Measurements from ENCODE around the gene PMEPA1. TPM values are rescaled to one million over a fixed set of nuclear protein-coding genes. Genes with fewer than 3 reads are reported as not detected.

The PMEPA1 gene
- total RNA-seq, 2 experiments from 2014 or later = 4.9 to 5.0 TPM

- Mint-ChIP-seq H3K27me3 (peaks cover 7% of the 10 kb centered on the region), H3K9me3 (no peaks in the 10 kb centered on the region), H3K27ac (no peak overlapping the region), H3K36me3 (no peaks in the 10 kb centered on the region), H3K4me3 (no peak overlapping the region), H3K4me1 (peaks cover 19% of the 10 kb centered on the region)
- DNase-seq = peak; percentile 62
- peak; percentile 55 for ATAC-seq (ENCODE audit: low read depth)
- POLR2A ChIA-PET = interaction anchor here (0.5 to 1.1 kb wide), 5 partner anchors 21 to 173 kb away, joined by 3 to 4 read pairs (median 3); no protein-coding TSS in a partner anchor
Measured at GRCh38 chr20:57654363-57654997, 55.3 kb downstream of the PMEPA1 start.

DNA sequence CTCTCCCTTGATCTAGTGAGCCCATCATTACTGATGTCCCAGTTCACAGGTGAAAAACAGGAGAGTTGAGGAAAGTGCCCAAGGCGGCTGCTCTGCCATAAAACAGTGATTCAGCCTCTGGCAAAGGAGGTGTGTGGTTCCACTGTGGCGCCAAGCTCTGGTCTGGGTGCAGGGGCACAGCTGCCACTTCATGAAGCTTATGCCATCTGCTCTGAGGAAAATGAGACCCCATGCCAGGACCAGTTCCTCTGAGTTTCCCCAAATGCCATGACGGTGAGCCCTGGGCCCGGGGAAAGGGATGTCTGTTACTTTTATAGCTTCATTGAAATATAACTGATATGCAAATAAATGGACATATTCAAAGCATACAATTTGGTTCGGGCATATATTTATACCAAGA is 55.9 kb downstream of the PMEPA1 start:
- ATAC-seq (ENCODE audit: low read depth) (no peak), DNase-seq (peak; percentile 28)
- H3K4me3 Mint-ChIP-seq = no peak overlapping the region
- H3K27me3 Mint-ChIP-seq = peaks cover 11% of the 10 kb centered on the region
- POLR2A ChIA-PET = interaction anchor here (0.9 to 1.1 kb wide), 4 partner anchors 20 to 35 kb away, joined by 3 to 4 read pairs (median 4); no protein-coding TSS in a partner anchor
- no peaks in the 10 kb centered on the region for H3K36me3 Mint-ChIP-seq
- no peaks in the 10 kb centered on the region for H3K9me3 Mint-ChIP-seq
- peaks cover 17% of the 10 kb centered on the region for H3K4me1 Mint-ChIP-seq
- H3K27ac Mint-ChIP-seq = no peak overlapping the region

DNA sequence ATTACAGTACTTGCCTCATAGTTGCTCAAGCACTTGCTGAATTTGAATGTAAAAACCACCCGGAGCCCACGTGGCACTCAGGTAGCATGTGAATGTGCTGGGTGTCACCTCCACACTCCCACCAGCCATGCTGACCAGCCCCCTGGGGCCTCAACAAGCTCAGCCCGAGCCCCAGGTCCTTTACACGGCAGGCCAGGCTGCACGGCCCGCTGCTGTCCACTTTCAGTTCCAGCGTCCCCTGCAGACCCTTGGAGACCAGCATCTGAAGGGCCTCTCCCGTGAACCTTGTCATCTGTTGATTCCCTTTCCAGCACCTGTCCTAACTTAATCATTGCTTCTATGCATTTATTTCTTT is 56.3 kb downstream of the PMEPA1 start:
- POLR2A ChIA-PET = interaction anchor here (1.0 to 1.1 kb wide), 3 partner anchors 20 to 25 kb away, joined by 3 to 4 read pairs (median 3); no protein-coding TSS in a partner anchor

GRCh38 chr20:57652606-57653545 is 56.9 kb downstream of the PMEPA1 start:
- Mint-ChIP-seq H3K36me3 (no peaks in the 10 kb centered on the region), H3K27ac (no peak overlapping the region), H3K9me3 (no peaks in the 10 kb centered on the region), H3K27me3 (peaks cover 16% of the 10 kb centered on the region), H3K4me3 (no peak overlapping the region), H3K4me1 (peaks cover 10% of the 10 kb centered on the region)
- POLR2A ChIA-PET = interaction anchor here (0.7 kb wide), 1 partner anchor 25 kb away, joined by 5 read pairs; no protein-coding TSS in a partner anchor
- DNase-seq (peak; percentile 32), ATAC-seq (ENCODE audit: low read depth) (no peak)

More for the DNA sequence above, 56.3 kb downstream of the PMEPA1 start:
- ATAC-seq (ENCODE audit: low read depth) (no peak), DNase-seq (peak; percentile 20)
- Mint-ChIP-seq H3K4me3 (no peak overlapping the region), H3K36me3 (no peaks in the 10 kb centered on the region), H3K27me3 (peaks cover 11% of the 10 kb centered on the region), H3K4me1 (peaks cover 17% of the 10 kb centered on the region), H3K9me3 (no peaks in the 10 kb centered on the region), H3K27ac (no peak overlapping the region)

- POLR2A ChIA-PET = interaction anchor here (0.6 kb wide), 1 partner anchor 32 kb away, joined by 5 read pairs; the partner anchor contains the start of gene ZBP1
- no peak overlapping the region for H3K27ac Mint-ChIP-seq
- H3K9me3 Mint-ChIP-seq = no peaks in the 10 kb centered on the region
- H3K36me3 Mint-ChIP-seq = no peaks in the 10 kb centered on the region
- no peak overlapping the region for H3K4me3 Mint-ChIP-seq
- peaks cover 16% of the 10 kb centered on the region for H3K27me3 Mint-ChIP-seq
- ATAC-seq (ENCODE audit: low read depth) (no peak), DNase-seq (peak; percentile 17)
- H3K4me1 Mint-ChIP-seq = peaks cover 4% of the 10 kb centered on the region
Measured at GRCh38 chr20:57651881-57652605, 57.8 kb downstream of the PMEPA1 start.

DNA sequence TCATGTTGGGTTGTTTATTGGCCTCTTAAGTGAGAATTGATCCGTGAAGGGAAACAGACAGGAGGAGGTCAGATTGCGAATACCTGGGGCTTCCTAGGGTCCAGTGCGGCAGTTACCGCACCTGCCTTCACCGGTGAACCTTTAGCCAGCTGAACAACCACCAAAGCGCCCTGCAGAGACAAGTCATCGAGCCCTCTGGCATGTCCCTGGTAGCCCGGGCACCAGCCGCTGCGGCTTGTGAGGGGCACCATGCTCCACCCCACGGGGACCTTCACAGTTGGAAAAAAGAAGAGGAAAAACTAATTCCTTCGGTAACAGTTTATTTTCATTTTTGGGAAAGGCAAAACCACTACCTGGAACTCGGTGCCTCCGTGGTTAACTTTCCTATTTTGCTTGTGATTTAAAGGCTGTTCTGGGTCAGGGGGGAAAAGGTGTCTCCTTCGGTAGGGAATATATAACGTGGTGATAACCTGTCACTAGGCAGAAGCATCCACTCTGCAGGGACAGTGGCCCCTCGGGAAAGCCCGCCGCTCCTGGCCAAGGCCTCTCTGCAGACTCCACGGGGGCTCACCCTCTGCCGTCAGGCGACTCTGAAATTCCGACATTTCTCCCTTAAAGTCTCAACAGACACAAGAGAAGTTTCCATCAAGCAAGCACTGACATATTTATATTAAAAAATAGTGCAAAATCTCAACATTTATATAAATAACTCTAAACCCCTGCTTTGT is 58.9 kb downstream of the PMEPA1 start:
- ATAC-seq (ENCODE audit: low read depth) = no peak
- Mint-ChIP-seq H3K27me3 (peaks cover 16% of the 10 kb centered on the region), H3K27ac (no peak overlapping the region), H3K4me1 (peaks cover 4% of the 10 kb centered on the region), H3K4me3 (no peak overlapping the region), H3K9me3 (peaks cover 1% of the 10 kb centered on the region), H3K36me3 (no peaks in the 10 kb centered on the region)
- DNase-seq = no peak
- POLR2A ChIA-PET = interaction anchor here (0.6 kb wide), 1 partner anchor 31 kb away, joined by 5 read pairs; the partner anchor contains the start of gene ZBP1

GRCh38 chr20:57650266-57650665 is 59.5 kb downstream of the PMEPA1 start:
- Mint-ChIP-seq H3K27ac (no peak overlapping the region), H3K4me1 (peaks cover 4% of the 10 kb centered on the region), H3K27me3 (peaks cover 14% of the 10 kb centered on the region), H3K4me3 (no peak overlapping the region), H3K36me3 (peaks cover 2% of the 10 kb centered on the region), H3K9me3 (peaks cover 4% of the 10 kb centered on the region)
- DNase-seq (no peak), ATAC-seq (ENCODE audit: low read depth) (no peak)
- POLR2A ChIA-PET = no interaction called here

- ATAC-seq (ENCODE audit: low read depth) = no peak
- POLR2A ChIA-PET = interaction anchor here (0.9 kb wide), 1 partner anchor 27 kb away, joined by 3 read pairs; no protein-coding TSS in a partner anchor
- peaks cover 2% of the 10 kb centered on the region for H3K36me3 Mint-ChIP-seq
- peaks cover 4% of the 10 kb centered on the region for H3K4me1 Mint-ChIP-seq
- no peak overlapping the region for H3K4me3 Mint-ChIP-seq
- H3K27ac Mint-ChIP-seq = no peak overlapping the region
- DNase-seq = no peak
- H3K27me3 Mint-ChIP-seq = peaks cover 14% of the 10 kb centered on the region
- H3K9me3 Mint-ChIP-seq = peaks cover 6% of the 10 kb centered on the region
Measured at GRCh38 chr20:57649617-57650015, 60.2 kb downstream of the PMEPA1 start.

GRCh38 chr20:57648878-57649616 is 60.8 kb downstream of the PMEPA1 start:
- DNase-seq (no peak), ATAC-seq (ENCODE audit: low read depth) (no peak)
- Mint-ChIP-seq H3K9me3 (peaks cover 9% of the 10 kb centered on the region), H3K27ac (no peak overlapping the region), H3K4me3 (no peak overlapping the region), H3K27me3 (peaks cover 15% of the 10 kb centered on the region), H3K4me1 (no peaks in the 10 kb centered on the region), H3K36me3 (peaks cover 2% of the 10 kb centered on the region)
- POLR2A ChIA-PET = interaction anchor here (0.9 kb wide), 1 partner anchor 27 kb away, joined by 3 read pairs; no protein-coding TSS in a partner anchor

GRCh38 chr20:57647933-57648785 is 61.7 kb downstream of the PMEPA1 start:
- Mint-ChIP-seq H3K9me3 (peaks cover 9% of the 10 kb centered on the region), H3K27me3 (peaks cover 21% of the 10 kb centered on the region), H3K4me1 (no peaks in the 10 kb centered on the region), H3K27ac (no peak overlapping the region), H3K36me3 (peaks cover 3% of the 10 kb centered on the region), H3K4me3 (no peak overlapping the region)
- DNase-seq (no peak), ATAC-seq (ENCODE audit: low read depth) (no peak)
- POLR2A ChIA-PET = no interaction called here
